Activated gamma-delta T cell treated with anti-CD3 and anti-CD28 coated beads, Interleukin-2, amount 50 U/mL, for 16 hours (primary cell): Measurements from ENCODE around the gene SLC35F5.
"Not testable (repeated sequence)": the region's sequence is repeated elsewhere in the genome, so short reads cannot be mapped to it uniquely, and the experiment has no call there.

Source experiments
- DNase-seq: peaks from one replicate; pipeline ENCODE4 v3.0.0-alpha.2; 2020; ENCODE audit warnings: low read depth

The SLC35F5 gene

DNA sequence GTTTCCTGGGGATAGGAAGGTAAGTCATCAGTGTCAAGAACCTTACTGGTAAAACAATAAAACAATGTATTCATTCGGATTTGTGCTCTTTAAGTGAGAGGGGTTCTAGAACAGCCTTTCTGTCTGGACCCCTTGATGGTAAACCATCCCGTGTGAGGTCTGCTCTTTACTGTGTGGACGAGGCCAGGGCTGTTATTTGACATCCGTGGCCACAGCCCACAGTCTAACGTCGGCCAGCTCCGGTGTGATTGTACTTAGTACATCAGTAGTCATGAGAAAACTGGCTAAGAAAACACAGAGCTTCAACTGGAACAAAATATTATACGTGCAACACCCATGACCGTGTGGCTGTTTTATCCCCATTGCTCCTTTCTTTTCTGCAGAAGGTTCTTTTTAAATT, 62.0 kb downstream of the SLC35F5 start:
- no peak for DNase-seq

DNA sequence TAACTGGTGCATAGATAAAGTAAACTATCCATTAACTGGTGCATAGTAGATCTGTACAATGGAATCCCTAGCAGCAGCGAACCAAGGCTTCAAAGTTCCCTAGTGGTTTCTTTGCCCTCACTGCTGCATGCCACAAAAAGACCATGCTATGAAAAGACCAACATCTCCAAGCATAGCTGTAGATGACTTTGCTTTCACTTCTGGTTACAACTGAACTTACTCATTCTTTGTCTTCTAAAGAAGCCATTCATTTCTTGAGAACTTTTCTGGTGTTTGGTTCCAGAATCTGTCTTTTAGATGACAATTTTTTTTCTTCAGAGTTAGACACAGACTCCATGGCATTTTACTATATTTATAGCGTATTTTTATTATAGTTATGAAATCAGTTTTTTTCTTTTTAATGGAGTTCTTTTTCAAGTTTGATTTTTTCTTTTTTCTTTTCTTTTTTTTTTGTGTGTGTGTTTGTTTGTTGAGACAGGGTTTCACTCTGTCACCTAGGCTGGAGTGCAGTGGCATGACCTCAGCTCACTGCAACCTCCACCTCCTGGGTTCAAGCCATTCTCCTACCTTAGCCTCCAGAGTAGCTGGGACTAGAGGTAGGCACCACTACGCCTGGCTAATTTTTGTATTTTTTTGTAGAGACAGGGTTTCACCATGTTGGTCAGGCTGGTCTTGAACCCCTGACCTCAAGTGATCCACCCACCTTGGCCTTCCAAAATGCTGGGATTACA, 63.6 kb downstream of the SLC35F5 start:
- DNase-seq = no peak

GRCh38 chr2:113690871-113691270, 65.6 kb downstream of the SLC35F5 start:
- not testable (repeated sequence) for DNase-seq

DNA sequence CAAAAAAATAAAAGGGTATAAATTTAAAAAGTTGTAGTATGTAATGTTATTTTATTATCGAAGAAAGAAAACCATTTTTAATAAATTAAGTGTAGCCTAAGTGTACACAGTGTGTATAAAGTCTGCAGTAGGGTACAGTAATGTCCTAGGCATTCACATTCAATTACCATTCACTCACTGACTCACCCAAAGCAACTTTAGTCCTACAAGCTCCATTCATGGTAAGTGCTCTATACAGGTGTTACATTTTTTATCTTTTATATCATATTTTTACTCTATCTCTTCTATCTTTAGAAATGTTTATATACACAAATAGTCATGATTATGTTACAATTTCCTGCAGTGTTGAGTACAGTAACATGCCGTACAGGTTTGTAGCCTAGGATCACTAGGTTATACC, 69.9 kb downstream of the SLC35F5 start:
- no peak for DNase-seq

GRCh38 chr2:113685471-113685870, 71.0 kb downstream of the SLC35F5 start:
- no peak for DNase-seq

- no peak for DNase-seq
These were observed 77.0 kb downstream of the SLC35F5 start for GRCh38 chr2:113679457-113679856.

- no peak for DNase-seq
These were observed 79.1 kb downstream of the SLC35F5 start for GRCh38 chr2:113677330-113677729.

GRCh38 chr2:113676623-113677266, 79.7 kb downstream of the SLC35F5 start:
- DNase-seq = no peak

DNA sequence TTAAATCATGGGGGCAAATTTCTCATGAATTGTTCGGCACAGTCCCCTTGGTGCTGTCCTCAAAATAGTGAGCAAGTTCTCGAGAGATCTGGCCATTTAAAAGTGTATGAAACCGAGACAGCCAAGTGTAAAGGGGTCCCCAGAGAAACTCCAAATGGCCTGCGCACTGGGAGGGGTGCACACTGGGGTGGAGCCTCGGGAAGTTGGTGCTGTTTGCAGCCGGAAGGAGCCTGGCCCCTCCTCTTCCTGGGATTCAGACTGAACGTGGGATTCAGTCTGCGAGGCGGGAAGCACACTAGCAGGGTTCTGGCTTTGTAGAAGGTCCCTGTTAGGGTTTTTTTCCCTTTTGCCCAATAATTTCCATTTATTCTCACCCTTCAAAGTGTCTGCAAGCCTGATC, 80.6 kb downstream of the SLC35F5 start:
- DNase-seq = no peak

DNA sequence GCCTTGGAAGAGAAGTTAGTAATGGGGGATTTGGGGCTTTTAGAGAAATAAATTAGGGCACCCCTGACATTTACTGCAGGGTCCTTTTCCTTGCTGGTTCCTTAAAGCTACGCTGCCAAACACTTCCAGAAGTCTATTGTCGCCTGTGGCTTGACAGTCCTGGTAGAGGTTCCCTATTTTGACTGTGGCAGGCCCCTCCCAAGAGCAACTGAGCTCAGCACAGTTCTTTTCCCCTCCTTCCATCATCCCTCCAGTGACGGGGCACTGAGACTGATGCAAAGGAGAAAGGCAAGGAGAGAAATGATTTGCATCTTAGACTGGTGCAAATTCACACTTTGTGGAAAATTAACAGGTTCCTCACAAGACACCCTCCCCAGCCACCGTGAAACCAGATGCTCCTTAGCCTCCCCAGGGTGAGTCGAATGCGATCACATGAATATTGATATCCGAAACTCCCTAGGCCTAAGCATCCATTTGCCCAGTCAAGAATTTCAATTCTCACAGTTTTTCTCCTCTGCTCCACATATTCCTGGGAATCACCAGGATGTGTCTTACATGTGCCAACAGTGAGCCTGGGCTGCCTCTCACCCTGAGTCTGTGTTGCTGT, 84.0 kb downstream of the SLC35F5 start:
- no peak for DNase-seq

GRCh38 chr2:113669013-113669412, 87.4 kb downstream of the SLC35F5 start:
- not testable (repeated sequence) for DNase-seq

DNA sequence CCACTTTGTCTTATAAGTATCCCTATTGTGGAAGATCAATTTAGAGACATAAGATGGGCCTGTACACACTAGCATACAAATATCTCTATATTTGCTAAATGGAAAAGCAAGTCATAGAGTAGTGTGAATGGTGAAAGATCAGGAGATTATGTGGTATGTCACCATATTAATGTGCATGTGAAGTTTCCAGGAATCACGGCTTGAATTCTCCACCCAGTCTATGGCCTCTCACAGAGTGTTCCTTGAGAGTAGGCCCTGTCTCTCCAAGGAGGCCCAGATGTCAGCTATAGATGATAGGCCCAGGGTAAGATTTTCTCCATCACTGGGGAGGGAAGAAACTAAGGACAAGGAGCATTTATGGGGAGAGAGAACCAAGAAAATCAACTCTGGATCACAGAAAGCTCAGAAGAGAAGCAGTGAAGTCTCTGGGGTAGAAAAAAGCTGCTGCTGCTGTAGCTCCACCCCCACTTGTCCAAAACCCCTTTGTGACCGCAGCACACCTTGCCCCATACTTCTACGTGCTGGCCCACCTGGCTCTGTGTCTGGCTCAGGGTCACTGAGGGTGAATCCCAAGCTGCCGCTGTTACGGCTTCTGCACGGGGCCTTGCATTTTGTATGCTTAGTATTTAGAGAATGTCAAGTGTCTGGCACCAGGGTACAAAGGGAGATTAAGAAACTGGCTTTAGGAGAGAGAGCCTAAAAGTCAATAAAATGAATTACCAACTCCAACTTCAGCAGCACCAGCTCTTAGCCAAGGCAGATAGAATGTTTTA, 91.5 kb downstream of the SLC35F5 start:
- DNase-seq = not testable (repeated sequence)

- not testable (repeated sequence) for DNase-seq
These were observed 93.0 kb downstream of the SLC35F5 start for GRCh38 chr2:113663285-113664060.
